ENCODE results near the gene MEAK7.

GRCh38 chr16:84500531-84500930 is 3.9 kb downstream of the MEAK7 start:
- TF ChIP-seq ZNF274 (IDR thresholded peaks at IDR 0.05; ENCODE audit: low read depth, low read length): no peak
- TF ChIP-seq YY1 (IDR thresholded peaks at IDR 0.05; ENCODE audit: insufficient read depth, insufficient read length): no peak
- TF ChIP-seq SUZ12 (IDR thresholded peaks at IDR 0.05; ENCODE audit: extremely low read depth, insufficient read depth, insufficient read length): no peak

Data from NT2/D1 (cell line).